OCI-LY3 (cell line): Measurements from ENCODE around the gene ATP7B.

ENCODE experiments used
- EZH2phosphoT487 ChIP-seq: fragments of 200-600 bp; shearing (Covaris generic); IDR thresholded peaks from 2 replicates; pipeline ENCODE4 v1.6.1; 2018; ENCODE audit warnings: antibody characterized with exemption, mixed run types, low read depth
- TF ChIP-seq, protein P1 (sequence below): fragments of 200-600, 300-600 bp; sonication (generic); IDR thresholded peaks from 2 replicates; pipeline ENCODE4 v1.5.1; 2014; ENCODE audit warnings: antibody characterized with exemption, low read length, low read depth

DNA sequence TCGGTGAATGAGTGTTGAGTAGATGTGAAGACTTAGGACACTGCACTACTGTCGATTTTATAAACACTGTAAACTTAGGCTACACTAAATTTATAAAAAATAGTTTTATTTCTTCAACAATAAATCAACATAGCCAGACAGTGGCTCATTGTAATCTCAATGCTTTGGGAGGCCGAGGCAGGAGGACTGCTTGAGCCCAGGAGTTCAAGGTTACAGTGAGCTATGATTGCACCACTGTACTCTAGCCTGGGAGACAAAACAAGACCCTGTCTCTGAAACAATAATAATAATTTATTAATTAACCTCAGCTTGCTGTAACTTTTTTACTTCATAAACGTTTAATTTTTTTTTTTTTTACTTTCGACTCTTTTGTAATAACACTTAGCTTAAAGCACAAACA lies 34.4 kb downstream of the ATP7B start:
- TF ChIP-seq, protein P1, sequence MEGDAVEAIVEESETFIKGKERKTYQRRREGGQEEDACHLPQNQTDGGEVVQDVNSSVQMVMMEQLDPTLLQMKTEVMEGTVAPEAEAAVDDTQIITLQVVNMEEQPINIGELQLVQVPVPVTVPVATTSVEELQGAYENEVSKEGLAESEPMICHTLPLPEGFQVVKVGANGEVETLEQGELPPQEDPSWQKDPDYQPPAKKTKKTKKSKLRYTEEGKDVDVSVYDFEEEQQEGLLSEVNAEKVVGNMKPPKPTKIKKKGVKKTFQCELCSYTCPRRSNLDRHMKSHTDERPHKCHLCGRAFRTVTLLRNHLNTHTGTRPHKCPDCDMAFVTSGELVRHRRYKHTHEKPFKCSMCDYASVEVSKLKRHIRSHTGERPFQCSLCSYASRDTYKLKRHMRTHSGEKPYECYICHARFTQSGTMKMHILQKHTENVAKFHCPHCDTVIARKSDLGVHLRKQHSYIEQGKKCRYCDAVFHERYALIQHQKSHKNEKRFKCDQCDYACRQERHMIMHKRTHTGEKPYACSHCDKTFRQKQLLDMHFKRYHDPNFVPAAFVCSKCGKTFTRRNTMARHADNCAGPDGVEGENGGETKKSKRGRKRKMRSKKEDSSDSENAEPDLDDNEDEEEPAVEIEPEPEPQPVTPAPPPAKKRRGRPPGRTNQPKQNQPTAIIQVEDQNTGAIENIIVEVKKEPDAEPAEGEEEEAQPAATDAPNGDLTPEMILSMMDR: no peak
- TF ChIP-seq EZH2phosphoT487: no peak
